ENCODE results near the gene SLC25A30.

DNA sequence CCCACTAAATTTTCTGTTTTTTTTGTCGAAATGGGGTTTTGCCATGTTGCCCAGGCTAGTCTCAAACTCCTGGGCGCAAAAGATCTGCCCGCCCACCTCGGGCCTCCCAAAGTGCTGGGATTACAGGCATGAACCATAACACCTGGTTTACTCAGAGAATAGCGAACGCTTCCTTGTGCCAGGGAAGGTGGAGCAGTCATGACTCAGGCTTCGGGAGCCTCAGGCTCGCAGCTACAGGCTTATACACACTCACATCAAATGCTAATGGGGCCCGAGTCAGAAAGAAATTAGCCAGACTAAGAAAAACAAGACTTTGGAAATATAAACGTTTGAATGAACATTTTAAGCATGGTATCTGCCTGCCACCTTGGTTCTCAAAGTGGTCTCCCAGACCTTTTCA lies 66.1 kb downstream of the SLC25A30 start:
- TF ChIP-seq CTCF (IDR thresholded peaks at IDR 0.05; ENCODE audit: low read length), result no peak
- no peak for TF ChIP-seq EZH2 (IDR thresholded peaks at IDR 0.05; ENCODE audit: borderline replicate concordance, low read length)

All from OCI-LY1 (cell line).